SHP77 (cell line): Measurements from ENCODE around the gene TMEM50B.
"Not testable (repeated sequence)": the region's sequence is repeated elsewhere in the genome, so short reads cannot be mapped to it uniquely, and the experiment has no call there.

ENCODE experiments used
- DNase-seq, 2 experiments: peaks; one replicate each; lab custom pipeline; 2025; lab: John Stamatoyannopoulos, UW

Gene TMEM50B

GRCh38 chr21:33478182-33478581 lies 1.6 kb downstream of the TMEM50B start:
- DNase-seq: no peak

- DNase-seq: no peak
These were observed 2.7 kb downstream of the TMEM50B start for GRCh38 chr21:33477066-33477465.

DNA sequence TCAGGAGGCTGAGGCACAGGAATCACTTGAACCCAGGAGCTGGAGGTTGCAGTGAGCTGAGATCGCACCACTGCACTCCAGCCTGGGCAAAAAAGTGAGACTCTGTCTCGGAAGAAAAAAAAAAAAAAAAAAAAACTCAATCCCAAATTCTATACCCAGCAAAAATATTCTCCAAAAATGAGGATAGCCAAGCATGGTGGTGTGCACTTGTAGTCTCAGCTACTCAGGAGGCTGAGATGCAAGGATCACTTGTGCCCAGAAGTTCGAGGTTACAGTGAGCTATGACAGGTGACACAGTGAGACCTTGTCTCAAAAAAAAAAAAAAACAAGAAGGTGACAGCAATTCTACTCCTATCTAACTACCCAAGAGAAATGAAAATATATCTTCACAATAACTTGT lies 6.4 kb downstream of the TMEM50B start:
- no peak for DNase-seq

DNA sequence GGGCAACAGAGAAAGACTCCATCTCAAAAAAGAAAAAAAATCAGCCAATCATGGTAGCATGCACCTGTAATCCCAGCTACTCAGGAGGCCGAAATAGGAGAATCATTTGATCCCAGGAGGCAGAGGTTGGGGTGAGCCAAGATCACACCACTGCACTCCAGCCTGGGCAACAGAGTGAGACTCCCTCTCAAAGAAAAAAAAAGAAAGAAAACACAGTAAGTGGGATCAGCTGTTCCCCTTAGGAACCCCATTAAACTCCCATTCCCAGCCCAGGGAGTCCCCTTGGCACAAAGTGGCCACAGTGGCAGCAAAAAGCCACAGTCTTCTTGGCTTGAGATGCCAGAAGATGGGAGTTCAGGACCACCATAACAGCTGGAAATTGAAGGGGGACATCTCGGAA lies 9.1 kb downstream of the TMEM50B start:
- no peak for DNase-seq

DNA sequence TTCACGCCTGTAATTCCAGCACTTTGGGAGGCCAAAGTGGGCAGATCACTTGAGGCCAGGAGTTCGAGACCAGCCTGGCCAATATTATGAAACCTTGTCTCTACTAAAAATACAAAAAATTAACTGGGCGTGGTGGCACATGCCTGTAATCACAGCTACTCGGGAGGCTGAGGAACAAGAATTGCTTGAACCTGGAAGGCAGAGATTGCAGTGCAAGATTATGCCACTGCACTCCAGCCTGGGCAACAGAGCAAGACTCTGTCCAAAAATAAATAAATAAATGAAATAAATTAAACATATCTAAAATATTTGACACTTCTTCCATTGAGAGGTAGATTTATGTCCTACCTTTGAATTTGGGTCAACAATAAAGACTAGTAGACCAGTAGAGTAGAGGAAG lies 10.6 kb downstream of the TMEM50B start:
- DNase-seq: not testable (repeated sequence)

GRCh38 chr21:33461538-33462250 lies 18.1 kb downstream of the TMEM50B start:
- no peak for DNase-seq

- DNase-seq: no peak
These were observed 20.9 kb downstream of the TMEM50B start for GRCh38 chr21:33458861-33459260.

- DNase-seq: no peak
These were observed 23.9 kb downstream of the TMEM50B start for GRCh38 chr21:33455686-33456446.

- DNase-seq: no peak
These were observed 27.4 kb downstream of the TMEM50B start for GRCh38 chr21:33452362-33452761.

DNA sequence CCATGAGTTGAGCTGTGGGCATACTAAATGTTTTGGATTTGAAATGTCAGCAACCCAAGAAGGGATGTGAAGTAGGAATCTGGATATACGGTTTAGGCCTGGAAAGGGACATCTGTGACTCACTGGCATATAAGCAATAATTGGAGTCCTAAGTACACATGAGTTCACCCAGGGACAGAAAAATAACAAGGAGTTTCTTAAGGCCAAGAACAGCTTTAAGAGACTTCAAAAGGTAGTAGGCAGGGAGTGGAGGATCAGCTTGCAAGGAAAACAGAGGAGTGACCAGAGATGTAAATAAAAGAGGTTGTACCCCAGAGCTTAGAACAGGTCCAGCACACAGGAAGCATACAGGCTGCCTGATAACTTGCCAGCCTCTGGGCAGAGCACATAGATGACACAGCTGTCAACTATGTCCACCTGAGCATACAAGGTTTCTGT lies 28.1 kb downstream of the TMEM50B start:
- DNase-seq: peak in 1 of 2 experiments; percentile 15

DNA sequence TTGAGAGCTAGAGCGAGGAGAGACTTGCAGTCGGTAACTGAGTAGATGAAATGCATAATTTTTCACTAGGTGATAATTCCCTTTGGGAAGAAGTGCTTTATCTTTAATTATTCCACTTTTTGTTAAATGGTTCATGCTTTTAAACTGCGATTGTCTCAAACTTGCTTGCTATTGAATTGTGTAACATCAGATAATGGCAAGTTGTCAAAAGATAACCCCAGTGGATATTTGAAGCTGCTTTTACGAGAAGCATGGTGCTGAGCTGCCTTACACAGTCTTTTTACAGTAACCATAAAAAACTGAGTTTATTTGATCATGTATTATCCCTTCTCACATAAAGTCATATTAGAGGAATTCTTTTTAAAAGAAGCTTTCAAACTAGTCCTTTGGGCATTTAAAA lies 30.2 kb downstream of the TMEM50B start:
- DNase-seq: no peak

DNA sequence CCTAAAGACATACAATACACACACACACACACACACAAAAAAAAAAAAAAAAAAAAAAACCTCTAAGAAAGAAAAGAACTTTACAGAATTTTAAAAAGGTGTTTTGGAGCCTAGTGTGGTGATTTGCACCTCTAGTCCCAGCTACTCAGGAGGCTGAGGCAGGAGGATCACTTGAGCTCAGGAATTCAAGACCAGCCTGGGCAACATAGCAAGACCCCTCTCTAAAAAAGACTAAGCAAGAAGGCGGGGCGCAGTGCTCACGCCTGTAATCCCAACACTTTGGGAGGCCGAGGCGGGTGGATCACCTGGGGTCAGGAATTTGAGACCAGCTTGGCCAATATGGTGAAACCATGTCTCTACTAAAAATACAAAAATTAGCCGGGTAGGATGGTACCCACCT lies 33.2 kb downstream of the TMEM50B start:
- DNase-seq: not testable (repeated sequence)

DNA sequence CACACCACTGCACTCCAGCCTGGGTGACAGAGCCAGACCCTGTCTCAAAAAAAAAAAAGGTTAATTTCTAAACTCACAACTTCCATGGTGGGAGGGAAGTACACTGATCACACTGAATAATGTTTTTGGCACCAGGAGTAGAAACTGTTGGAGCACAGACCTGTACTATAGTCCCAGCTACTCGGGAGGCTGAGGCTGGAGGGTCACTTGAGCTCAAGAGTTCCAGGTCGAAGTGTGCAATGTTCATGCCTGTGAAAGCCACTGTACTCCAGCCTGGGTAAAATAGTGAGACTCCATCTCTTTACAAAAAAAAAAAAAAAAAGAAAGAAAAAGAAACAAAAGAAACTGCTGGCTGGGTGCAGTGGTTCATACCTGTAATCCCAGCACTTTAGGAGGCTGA lies 35.3 kb downstream of the TMEM50B start:
- no peak for DNase-seq

GRCh38 chr21:33443194-33443593 lies 36.6 kb downstream of the TMEM50B start:
- no peak for DNase-seq

- DNase-seq: peak; percentile 90 to 91
These were observed 38.0 kb downstream of the TMEM50B start for GRCh38 chr21:33441489-33442477.

DNA sequence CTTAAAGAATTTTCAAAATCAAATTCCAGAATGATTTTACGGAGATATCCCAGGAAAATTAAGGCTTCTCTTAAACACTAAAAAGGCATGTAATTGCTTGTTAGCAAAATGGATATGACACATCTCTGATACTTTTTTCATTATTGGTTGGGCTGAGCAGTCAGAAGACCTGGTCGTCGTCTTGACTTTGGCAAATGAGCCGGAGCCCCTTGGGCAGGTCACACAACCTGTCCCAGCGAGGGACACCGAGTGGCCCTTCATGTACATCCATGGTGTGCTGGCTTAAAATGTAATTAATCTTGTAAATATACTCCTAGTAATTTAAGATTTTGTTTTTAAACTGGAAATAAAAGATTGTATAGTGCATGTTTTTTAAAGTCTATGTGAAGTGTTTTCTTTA lies 42.6 kb downstream of the TMEM50B start:
- no peak for DNase-seq

GRCh38 chr21:33434770-33435360 lies 44.9 kb downstream of the TMEM50B start:
- no peak for DNase-seq

DNA sequence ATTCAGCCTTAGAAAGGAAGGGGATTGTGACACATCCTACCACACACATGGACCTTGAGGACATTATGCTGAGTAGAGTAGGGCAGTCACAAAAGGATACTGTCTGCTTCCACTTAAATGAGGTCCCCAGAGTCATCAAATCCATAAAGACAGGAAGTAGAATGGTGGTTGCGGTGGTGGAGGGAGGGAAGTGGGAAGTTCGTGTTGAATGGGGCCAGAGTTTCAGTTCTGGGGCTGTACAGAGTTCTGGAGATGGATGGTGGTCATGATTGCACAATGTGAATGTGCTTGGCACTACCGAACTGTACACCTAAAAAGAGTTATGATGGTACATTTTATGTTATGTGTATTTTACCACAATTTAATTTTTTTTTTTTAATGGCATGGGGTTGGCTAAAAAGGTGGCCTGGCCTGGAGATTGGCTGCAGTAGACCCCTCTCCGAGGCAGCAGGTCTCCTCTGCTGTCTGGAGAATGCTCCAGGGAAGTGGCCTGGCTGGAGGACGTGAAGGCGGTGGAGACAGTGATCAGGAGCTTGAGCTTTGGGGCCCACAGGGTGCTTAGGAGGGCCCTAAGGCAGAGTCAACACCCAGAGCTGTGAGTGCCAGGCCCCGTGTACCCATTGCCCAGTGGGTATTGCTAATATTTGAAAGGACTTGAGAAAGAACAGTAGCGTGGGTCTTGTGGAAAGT lies 46.2 kb downstream of the TMEM50B start:
- DNase-seq: no peak

GRCh38 chr21:33433001-33433400 lies 46.8 kb downstream of the TMEM50B start:
- no peak for DNase-seq

GRCh38 chr21:33432496-33432895 lies 47.3 kb downstream of the TMEM50B start:
- no peak for DNase-seq

GRCh38 chr21:33430858-33431257 lies 48.9 kb downstream of the TMEM50B start:
- DNase-seq: no peak
